Stimulated activated CD4-positive, alpha-beta T cell treated with anti-CD3 and anti-CD28 coated beads, Interleukin-4, amount 100 ng/mL, for 48 hours (primary cell): ENCODE data around the gene PDIA5.
"Not testable (repeated sequence)": the region's sequence is repeated elsewhere in the genome, so short reads cannot be mapped to it uniquely, and the experiment has no call there.

Source experiments
- DNase-seq, 2 donors: peaks; one replicate each; pipeline ENCODE4 v3.0.0-alpha.2; 2020; ENCODE audit warnings: low read depth in 2 of 2

Gene PDIA5

DNA sequence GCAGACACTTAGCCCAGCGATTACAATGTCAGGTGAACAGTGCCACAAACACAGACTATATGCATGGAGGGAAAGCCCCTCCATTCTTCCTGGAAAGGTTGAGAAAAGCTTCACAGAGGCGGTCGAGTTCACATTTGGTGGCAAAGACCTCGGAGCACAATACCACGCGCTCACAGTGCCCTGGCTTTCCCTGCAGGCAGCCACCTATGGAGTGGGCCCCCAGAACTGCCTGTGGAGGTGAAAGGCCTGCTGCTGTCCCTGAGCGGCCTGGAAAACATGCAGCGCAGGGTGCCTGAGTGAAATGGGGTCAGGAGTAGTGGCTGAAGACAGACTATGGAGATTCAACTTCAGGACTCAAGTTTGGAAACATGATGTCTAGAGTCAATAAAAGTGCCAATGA is 26.9 kb downstream of the PDIA5 start:
- no peak for DNase-seq

GRCh38 chr3:123094516-123095313 is 27.9 kb downstream of the PDIA5 start:
- no peak for DNase-seq

- no peak for DNase-seq
Observed at GRCh38 chr3:123096126-123096525, 29.3 kb downstream of the PDIA5 start.

- DNase-seq = no peak
Observed at GRCh38 chr3:123096731-123097130, 29.9 kb downstream of the PDIA5 start.

DNA sequence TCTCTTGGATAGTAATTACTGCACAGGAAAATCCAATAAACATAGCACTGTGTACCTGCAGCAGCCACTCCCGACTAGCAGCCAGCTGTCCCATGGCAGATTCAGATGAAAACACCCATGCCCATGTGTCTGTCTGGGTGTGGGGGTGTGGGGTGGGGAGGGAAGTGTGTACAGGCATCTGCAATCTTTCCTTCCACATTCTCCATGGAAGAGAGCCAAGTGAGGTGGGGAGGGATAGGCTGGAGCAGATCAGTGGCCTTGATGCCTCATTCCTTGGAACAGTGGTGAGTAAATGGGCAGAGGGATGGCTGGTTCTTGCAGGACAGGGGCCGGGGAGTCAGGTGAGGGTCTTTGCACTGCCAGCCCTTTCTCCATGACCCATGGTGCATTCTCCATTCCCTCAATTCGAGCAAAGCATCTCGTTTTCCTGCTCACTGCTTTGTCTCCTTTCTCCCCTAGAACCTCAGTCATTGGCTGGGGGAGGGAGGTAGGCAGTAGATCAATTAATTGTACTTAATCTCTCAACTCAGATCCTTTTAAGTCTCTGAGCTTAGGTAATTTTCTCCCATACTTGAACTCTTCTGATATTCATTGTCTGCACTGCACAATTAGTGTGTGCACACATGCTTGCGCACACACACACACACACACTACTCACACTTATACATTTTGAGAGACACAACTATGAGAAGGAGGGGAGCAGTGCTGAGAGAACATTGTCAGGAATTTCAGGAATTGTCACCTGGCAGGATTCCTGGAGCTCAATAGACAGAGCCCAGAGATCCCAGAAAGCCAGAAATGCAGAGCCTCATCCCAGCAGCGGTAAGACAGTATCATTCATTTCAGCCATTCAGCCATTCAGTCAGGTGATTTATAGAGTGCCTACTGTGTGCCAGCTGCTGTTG is 31.9 kb downstream of the PDIA5 start:
- no peak for DNase-seq

DNA sequence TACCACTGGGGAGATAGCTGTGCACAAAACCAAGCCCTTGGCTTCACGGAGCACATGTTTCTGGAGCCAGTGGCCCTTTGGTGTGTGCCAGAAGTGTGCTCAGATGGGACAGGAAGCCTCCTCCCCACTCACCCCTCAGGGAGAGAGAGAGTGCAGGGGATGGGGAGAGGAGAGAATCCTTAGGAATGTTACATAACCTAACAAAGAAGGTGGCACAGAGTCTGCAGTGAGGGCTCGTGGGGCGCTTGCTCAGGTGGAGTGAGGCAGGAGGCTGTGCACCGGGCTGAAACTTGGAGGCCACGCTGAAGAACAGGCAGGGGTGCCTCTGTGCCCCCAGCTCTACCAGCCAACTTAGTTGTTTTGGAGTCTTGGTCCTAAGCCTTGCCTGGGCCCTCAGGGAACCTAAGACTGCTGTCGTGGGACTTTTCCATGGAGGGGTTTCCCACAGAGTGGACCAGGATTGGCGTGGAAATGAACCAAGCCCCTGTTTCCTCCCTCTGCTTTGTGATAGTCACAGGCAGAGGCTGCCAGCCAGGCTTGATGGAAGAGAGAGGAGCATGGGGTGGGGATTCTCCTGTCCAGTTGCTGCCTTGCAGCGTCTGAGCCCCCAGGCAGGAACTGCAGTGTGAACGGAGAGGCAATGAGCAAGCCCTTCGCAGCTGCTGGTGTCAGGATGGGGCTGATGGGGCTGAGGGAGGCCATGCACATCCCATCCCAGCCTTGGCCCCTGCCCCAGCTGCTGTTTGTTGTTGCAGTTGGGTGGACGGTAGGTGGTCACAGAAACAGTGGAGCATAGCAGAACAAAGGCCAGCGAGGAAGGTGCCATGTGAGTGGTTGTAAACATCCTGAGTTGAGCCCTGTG is 32.7 kb downstream of the PDIA5 start:
- no peak for DNase-seq

GRCh38 chr3:123100193-123100776 is 33.5 kb downstream of the PDIA5 start:
- no peak for DNase-seq

GRCh38 chr3:123102249-123102648 is 35.4 kb downstream of the PDIA5 start:
- DNase-seq = no peak

DNA sequence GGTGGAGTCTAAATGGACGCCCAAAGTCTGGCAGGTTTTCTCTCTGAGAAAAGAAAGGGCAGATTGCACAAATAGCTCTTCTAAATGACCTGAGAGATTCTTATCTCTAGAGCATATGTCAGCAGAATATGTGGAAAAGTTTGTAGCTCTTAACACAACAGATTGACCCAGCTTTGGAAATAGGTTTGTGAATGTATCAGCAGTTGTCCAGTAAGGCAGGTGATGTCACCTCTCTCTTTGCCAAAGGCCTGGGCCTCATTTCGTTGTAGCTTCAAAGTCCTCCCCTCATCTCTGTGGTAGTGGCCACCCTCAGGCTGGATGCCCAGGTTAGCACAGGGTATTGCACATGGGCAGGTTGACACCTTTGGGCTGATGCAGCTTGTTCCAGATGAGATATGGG is 36.0 kb downstream of the PDIA5 start:
- DNase-seq = no peak

DNA sequence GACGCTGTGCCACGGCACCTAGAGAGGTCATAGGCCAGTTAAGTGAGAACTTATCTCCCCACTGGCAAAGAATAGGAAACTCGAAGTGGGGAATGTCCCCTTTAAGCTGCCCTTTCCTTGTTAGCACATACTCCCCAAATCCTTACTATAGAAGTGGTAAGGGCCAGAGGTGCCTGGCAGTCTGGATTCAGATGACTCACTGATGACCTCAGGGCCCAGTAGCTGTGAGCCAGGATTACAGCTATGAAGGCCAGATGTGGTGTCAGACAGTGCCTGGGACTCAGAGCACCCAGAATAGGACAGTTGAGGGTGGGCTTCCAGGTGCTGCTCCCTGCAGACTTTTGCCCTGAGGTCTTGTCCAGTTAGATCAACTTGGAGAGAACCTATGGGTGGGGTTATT is 37.7 kb downstream of the PDIA5 start:
- no peak for DNase-seq

DNA sequence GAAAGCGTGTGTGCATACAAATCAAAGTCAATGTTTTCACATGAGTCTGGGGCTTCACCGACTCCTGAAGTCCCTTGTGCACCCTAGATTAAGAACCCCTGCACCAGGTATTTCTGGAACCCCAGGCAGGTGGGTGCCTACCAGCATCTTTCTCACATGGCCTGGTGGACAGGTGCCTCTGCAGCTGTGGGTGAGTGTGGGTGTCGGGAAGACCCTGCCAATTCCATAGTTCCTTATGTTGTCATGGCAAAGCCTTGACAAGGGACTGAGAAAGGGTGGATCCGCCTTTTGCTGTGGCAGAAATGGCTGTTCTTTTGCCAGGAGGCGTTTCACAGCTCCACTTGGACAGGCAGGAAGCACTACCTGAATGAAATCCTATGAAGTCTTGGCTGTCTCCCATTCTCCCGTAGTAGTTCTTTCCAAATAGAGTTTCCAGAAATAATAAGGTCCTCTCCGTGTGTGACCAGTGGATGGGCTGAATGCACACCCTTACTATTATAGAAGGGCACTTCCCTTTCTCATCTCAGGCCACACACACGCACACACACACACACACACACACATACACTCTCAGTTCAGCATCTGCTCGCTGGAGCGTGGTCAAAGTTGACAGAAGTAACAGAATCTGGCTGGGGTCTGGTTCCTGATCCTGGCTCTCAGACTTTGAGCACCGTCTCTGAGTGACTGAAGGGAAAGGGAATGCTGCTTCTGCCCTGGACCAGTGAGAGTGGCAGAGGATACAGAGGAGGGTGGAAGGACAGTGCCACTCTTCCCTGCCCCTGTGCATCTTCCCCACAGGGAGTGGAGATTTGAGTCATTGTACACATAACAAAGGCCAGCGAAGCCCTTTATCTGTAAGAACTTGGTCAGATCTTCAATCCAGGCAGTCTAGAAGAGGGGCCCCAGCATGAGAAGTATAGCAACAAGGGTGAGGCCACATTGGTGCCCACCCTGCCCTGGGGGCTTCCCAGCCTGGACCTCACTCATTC is 38.7 kb downstream of the PDIA5 start:
- no peak for DNase-seq

DNA sequence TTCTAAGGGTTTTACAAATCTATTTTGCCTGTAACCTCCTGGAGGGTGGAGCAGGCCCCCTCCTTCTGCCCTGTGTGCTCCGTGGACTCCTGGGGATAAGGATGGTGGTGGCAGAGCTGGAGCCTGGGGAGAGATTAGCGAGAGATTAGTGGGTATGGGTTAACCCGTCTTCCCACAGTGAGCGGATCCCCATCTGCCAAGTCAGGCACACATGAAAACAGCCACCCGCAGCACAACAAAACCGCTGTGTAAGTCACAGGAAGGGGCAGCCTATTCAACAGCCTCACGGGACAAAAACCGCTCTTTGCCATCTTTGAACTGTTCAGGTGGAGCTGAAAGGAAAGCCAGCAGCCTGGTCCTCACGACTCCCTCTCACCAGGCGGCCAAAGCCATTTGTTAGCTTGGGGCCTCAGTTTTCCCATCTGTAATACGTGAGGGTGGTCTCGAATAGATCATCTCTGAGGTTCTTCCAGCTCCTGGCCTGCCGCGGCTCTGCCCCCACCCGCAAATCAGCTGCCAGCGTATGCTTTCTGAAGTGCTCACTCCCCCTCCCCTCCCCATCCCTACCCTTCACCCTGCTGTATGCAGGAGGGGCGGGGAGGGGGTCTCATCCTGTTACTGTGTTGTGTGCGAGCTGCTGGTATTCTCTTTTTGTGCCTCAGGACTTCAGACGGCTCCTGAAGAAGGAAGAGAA is 43.6 kb downstream of the PDIA5 start:
- DNase-seq = no peak

GRCh38 chr3:123110976-123111615 is 44.3 kb downstream of the PDIA5 start:
- DNase-seq = no peak

DNA sequence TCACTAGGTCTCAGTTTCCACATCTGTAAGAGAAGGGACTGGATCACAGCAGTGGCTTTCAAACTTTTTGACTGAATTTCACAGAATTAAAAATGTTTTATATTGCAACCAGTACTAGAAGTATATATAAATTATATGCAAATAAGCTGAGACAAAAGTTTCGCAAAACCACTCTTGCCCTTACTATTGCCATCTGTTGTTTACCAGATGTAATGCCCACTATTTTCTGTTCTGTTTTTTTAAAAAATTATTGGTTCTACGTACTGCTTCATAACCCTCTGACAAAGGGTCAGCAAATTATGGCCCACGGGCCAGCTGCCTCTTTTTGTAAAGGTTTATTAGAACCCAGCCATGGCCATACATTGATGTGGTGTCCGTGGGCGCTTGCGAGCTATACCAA is 44.8 kb downstream of the PDIA5 start:
- DNase-seq = no peak

DNA sequence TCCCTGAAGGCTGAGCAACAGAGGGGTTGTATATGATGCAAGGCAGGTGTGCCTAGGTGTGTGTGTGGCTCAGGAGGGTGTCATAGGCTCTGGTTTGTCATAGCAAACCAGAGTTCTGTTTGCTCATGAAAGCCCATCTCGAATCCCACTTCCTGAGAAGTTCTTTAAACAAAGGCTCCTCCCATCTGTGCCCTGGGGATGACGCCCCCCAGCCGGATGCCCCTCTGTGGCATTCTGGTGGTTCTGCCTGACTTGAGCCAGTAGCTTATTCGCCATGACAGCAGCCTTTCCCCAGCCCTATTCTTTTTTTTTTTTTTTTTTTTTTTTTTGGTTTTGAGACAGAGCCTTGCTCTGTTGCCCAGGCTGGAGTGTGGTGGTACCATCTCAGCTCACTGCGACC is 45.4 kb downstream of the PDIA5 start:
- no peak for DNase-seq

DNA sequence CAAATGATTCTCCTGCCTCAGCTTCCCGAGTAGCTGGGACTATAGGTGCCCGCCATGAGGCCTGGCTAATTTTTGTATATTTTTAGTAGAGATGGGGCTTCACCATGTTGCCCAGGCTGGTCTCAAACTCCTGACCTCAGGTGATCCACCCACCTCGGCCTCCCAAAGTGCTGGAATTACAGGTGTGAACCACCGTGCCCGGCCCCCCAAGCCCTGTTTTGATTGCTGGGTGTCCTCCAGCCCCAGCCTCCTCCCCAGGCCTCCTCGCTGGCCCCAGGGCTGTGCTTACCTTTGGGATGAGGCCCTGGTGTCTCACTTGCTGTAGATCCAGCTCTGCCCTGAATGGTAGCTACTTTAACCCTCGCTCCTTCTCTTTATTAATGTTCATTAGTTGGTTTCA is 45.8 kb downstream of the PDIA5 start:
- not testable (repeated sequence) for DNase-seq

DNA sequence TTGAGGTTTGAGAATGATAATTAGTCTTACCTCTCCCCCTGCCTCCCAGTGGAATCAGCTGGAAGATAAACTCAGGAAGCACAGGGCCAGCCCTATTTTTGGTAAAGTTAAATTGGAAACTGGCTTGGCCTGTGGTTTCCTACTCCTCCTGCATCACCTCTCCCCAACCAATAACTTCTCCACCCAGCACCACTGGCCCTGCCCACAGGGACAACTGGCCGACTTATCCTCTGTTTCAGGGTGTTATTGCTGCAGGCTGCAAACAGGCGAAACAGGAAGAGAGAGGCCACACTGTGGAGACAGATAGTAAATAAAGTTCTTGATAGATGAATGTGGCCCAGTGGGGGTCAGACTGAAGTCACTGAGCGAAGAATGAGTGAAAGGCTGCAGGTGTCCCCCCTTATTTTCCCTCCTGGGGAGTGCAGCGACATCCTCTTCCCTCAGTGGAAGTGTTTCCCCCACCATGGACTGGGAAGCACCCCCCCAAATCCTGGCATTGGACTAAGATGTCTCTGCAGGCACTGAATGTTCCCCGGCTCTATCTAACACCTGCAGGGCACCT is 47.1 kb downstream of the PDIA5 start:
- no peak for DNase-seq

DNA sequence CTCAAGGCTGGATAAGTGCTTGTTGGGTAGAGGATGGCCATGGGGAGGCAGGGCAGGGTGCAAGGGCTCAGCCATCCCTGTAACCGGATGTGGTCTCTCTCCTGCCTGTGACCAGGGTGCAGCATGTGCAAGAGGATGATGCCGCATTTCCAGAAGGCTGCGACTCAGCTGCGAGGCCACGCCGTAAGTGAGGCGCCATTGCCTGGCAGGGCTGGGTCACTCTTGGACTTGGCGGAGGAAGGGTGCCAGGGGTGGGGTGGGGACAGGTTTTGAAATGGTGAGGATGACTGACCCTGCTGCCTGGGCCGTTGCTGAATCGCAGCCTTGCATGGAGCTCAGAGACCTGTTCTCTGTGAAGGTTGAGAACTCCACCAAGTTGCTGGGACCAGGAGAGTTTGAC is 49.3 kb downstream of the PDIA5 start:
- no peak for DNase-seq

DNA sequence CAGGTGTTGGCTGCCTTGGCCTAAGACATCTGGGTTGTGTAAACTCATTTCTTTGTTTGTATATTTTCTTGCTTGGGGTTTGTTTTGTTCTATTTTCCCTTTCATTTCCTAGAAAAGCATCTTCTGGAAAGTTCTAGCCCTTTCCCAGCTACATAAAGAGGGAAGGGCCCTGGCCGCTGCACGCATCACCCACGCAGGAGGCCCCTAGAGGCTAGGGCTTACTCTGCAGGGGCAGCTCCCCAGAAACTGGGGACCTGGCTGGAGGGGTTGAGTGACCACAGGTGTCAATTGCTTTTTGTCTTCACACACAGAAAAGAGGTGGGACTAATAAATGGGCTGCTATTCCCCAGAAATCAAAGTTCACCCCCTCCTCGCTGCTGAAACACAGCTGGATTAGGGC is 52.6 kb downstream of the PDIA5 start:
- no peak for DNase-seq
